HS-5 (cell line): ENCODE results near the gene NBPF3.
"Not testable (repeated sequence)": the region's sequence is repeated elsewhere in the genome, so short reads cannot be mapped to it uniquely, and the experiment has no call there.

Experiments
- DNase-seq: peaks from one replicate; pipeline ENCODE4 v3.0.0-alpha.2; 2012; ENCODE audit warnings: low read depth

NBPF3 gene

DNA sequence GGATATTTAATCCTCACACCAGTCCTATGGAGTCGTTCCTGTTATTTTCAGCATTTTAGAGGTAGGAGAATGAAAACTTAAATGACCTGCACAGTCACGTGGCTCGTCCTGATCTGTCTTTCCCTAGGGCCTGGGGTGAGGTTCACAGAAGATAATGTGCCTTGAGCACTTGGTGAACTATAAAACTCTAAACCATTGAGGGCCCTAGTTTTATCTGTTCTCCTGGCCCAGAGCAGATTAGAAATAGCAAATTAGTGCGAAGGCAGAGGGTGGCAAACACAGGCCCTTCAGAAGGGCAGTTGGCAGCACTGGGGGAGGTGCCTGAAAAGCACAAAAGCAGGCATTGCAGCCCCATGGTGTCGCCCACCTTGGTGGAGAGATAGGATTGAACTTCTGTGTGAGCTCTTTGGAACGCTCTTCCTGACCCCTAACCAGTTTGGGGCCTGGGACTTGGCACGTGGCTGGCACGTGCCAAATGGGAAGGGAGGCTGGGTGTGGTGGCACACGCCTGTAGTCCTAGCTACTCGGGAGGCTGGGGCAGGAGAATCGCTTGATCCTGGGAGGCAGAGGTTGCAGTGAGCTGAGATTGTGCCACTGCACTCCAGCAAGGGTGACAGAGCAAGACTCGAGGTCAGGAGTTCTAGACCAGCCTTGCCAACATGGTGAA lies 1.2 kb upstream of the NBPF3 start:
- DNase-seq: not testable (repeated sequence)

DNA sequence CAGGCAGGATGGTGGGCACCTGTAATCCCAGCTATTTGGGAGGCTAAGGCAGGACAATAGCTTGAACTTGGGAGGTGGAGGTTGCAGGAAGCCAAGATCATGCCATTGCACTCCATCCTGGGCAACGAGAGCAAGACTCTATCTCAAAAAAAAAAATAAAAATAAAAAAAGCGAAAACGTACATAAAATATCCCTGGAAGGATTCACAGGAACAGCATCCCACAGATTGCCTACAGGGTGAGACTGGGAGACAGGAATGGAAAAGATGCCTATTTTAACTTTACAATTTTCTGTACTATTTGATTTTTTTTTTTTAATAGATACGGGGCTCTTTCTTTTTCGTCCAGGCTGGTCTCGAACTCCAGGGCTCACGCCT lies 604 bp upstream of the NBPF3 start:
- no peak for DNase-seq

DNA sequence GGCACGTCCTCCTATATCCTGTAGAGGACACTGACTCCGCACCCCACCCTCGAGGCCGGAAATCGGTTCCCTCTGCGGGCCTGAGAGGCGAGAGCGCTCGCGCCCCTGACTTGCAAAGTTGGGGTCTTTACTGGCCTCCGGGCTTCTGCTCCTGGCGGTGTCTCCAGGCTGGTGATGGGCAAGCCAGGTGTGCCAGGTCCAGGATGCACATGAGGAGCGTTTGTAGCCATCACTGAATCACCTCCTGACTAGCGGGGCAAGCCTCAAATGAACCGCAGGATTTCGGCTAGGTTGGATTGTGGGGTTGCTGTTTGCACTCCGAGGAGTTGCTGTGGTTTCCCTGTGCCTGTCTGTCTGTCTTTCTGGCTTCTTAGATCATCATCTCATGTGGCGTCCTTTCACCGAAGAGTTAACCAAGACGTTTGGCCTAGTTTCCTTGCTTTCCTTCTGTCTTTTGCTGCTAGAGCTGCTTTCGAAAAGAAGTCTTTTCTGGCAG lies 741 bp downstream of the NBPF3 start:
- not testable (repeated sequence) for DNase-seq

DNA sequence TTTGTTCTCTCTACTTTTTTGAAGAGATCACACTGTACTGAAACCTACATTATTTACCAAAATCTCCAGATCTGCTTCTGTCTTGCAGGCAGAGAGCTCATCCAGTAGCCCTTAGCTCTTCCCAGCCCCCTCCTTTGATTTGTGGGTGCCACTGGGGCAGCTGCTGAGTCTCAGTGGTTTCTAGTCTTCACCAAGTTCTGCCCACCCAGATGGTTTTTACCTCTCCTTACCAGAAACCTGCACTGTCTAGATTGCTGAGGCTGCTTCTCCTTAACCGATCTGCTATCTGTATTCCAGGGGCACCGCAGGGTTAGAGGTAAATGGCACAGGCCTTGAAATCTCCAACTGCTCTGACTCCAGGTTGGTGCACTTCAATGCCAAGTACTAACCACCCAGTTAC lies 6.7 kb downstream of the NBPF3 start:
- DNase-seq: not testable (repeated sequence)

DNA sequence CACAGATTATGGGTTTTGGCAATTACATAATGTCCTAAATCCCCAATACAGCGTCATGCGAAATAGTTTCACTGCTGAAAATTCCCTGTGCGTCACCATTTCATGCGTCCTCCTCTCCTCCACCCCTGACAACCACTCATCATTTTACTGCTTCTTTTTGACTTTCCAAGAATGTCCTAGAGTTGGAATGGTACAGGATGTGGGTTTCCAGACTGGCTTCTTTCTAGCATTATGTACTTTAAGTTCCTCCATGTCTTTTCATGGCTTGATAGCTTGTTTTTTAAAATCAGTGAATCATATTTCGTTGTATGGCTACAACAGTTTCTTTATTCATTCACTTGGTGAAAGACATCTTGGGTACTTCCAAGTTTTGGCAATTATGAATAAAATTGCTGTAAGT lies 7.4 kb downstream of the NBPF3 start:
- DNase-seq: peak; percentile 75

DNA sequence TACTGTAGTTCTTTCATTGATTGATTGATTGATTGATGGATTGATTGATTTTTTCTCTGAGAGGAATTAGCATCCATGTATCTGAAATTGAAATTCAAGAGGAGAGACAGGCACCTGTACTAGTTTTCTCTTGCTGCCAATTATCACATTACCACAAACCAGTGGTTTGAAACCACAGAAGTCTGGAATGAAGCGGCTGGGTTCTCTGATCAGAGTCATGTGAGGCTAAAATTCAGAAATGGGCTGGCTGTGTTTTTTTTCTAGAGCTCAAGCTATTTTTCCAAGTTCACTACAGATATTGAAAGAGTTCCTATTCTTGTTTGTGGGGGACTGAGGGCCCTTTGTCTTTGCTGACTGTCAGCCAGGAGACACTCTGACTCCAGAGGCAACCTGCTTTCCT lies 10.0 kb downstream of the NBPF3 start:
- DNase-seq: no peak

DNA sequence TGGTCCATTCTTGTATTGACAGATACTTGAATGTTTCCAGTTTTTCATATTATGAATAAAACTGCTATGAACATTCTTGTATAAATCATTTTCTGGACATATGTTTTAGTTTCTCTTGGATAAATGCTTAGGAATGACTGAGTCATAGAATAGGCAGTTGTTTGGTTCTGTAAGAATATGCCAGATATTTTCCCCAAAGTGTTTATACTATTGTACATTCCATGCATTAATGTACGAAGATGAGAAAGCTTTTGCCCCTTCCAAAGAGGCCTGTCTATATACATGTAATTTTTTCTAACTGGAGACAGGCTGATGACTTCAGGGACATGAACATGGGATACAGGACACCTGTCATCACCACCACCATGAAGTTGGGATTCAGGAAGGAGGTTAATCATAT lies 11.3 kb downstream of the NBPF3 start:
- DNase-seq: peak; percentile 83

DNA sequence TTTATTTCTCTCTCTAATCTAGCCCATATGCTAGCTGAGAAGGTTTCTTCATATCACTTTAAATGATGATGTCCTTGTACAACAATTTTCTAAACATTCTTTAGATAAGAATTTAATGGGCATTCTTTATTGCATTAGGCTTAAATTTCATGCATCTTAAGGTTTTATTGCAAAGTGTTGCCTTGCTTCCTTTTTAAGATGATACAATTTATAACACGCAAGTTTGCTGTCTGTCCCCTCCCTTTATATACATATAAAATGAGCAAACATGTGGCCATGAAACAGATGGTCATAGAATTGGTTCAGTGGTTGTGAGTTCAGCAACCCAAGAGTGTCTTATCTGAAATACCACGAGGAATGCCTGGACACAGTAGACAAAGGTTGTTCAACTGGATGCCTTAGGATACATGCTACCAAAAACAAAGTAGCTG lies 12.1 kb downstream of the NBPF3 start:
- peak; percentile 51 for DNase-seq

DNA sequence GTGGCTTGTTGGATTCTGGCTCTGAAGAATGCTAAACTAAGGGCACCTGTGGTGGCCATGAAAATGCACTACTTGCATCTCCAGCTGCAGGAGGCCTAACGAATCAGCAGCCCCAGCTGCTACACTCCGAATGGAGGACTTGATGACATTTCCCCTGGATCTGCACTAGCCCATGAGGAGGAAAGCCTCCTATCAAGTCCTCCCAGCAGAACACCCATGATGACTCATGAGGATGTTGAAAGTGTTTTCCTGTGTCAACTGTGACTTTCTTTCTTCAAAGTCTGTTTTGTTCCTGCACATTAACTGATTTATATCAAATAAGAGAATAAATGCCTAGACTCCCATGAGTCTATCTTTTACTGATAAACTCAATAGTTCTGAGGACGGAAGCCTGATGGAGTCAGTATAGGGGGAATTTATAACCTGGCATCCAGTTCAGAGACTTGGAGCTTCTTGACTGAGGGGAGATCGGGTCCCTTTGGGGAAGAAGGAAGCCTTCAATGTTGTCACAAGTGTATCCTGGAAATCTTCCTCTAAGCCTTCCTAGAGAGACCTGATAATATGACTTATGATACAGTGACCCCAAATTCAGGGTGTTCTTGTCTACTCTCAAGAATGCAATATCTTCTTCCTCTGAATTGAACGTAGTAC lies 14.2 kb downstream of the NBPF3 start:
- peak; percentile 64 for DNase-seq

DNA sequence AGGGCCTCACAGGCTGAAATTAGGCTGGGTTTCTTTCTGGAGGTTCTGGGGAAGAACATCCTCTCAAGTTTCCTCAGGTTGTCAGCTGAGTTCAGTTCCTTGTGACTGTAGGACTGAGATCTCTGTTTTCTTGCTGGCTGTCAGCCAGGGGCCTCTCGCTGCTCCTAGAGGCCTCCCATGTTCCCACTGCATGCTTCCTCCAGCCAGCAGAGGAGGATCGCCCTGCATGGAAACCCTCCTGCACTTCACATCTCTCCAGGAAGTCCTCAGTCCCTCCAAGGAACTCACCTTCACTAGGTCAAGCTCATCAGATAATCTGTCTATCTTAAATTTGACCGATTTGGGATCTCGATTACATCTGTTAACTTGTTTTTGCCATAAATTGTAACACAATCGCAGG lies 15.0 kb downstream of the NBPF3 start:
- not testable (repeated sequence) for DNase-seq

DNA sequence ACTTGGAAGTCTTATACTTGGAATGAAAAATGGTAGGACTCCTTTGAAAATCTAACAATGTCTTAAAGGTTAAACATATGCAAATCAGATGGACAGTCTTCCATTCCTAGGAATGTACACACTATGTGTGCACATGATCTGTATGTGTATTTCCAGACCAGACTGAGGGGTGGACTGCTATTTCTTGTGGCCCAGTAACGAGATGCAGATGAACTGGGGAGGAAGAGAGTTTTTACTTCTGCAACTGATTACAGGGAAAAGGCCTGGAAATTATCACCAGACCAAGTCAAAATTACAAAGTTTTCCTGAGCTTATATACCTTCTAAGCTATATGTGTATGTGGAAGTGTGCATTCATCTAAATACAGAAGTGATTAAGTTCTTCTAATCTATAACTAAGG lies 17.7 kb downstream of the NBPF3 start:
- no peak for DNase-seq

DNA sequence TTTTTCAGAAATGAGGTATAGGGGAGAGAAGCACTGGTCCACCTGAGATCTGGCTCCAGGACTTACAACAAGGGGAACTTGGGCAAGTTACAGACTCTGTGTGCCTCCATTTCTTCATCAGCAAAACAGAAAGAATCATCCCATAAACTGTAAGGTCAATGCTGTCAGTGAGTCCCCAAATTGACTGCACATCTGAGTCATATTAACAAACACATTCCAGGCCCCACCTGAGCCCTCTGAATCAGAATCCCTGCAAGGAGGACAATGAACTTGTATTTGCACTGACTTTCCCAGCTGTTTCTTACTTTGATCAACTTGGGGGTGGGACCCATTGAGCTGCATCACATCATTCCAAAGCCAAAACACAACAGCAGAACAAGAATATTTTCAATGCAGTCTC lies 25.2 kb downstream of the NBPF3 start:
- not testable (repeated sequence) for DNase-seq

DNA sequence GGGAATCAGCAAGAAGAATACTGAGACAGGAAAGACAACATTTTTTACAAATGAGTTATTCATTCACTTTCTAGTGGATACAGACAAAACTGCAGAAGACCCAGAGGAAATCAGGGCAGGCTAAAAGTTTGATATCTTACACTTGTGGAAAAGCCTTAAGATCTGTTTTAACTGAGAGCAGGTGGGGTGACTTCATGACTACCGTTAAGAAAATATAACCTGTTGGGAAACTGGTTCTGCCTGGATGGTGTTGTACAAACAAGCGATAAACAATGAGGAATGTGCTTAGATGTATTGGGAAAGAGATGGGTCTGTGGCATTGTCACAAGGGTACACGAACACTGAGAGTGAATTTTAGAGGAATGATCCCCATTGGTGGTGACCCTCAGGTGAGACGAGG lies 28.0 kb downstream of the NBPF3 start:
- DNase-seq: not testable (repeated sequence)

DNA sequence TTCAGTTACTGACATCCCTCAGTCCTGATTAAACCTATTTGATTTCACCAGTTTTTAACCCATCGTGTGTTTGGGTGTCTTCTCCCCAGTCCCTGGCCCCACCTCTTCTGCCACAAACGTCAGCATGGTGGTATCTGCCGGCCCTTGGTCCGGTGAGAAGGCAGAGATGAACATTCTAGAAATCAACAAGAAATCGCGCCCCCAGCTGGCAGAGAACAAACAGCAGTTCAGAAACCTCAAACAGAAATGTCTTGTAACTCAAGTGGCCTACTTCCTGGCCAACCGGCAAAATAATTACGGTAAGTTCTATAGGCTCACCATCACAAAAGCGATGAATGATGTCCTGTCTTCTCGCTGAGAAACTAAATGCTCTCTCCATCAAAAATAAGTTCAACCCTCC lies 28.7 kb downstream of the NBPF3 start:
- no peak for DNase-seq

DNA sequence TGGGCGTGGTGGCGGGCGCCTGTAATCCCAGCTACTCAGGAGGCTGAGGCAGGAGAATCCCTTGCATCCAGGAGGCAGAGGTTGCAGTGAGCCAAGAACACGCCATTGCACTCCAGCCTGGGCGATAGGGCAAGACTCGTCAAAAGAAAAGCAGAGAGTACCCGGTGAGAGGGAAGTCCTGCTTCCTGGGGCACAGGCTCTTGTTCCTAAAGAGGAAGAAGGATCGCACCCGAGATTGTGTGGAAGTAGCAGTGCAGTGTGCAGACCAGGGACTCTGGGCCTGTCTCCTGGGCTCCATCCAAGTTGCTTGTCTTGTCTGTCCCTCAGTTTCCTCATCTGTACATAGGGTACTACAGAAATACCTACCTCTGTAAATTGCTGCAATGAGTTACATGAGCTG lies 29.6 kb downstream of the NBPF3 start:
- no peak for DNase-seq

DNA sequence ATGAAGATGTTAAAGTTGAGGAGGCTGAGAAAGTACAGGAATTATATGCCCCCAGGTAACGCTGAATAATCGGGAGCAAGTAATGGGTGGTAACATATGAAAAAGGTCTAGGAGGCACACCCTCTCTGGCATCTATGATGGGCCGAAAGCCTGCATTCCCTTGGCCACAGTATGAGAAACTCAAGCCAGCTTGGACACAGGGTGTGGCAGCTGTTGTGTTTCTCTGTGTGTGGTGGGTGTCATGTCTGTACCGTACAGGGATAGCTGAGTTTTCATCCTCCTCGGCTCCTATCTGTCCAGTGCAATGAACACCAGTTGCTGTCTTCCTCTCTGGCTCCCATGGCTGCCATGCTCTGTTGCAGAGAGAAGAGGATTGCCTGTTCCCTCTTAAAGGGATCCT lies 32.9 kb downstream of the NBPF3 start:
- no peak for DNase-seq

DNA sequence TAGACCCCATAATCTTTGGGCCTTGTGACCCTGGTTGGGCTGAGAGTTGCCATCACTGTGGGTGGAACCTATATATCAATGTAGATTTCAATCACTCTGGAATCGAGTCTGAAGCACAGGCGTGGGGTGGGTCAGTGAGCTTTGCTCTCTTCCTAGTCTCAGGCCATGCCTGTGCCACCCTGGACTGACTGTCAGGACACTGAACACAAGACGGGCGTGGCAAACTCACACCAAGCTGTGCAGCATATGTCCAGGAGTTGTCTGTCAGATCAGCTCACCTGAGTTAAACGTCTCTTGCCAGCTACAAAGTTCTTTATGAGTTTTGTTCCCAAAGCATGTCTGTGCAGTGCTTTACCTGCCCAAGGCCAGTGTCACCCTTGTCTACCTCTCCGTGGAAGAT lies 38.4 kb downstream of the NBPF3 start:
- no peak for DNase-seq

DNA sequence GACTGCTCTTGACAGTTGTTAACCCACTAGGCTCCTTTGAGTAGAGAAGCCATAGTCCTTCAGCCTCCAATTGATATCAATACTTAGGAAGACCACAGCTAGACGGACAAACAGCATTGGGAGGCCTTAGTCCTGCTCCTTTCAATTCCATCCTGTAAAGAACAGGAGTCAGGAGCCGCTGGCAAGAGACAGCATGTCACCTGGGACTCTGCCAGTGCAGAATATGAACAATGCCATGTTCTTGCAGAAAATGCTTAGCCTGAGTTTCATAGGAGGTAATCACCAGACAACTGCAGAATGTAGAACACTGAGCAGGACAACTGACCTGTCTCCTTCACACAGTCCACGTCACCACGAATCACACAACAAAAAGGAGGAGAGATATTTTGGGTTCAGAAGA lies 43.9 kb downstream of the NBPF3 start:
- DNase-seq: not testable (repeated sequence)

DNA sequence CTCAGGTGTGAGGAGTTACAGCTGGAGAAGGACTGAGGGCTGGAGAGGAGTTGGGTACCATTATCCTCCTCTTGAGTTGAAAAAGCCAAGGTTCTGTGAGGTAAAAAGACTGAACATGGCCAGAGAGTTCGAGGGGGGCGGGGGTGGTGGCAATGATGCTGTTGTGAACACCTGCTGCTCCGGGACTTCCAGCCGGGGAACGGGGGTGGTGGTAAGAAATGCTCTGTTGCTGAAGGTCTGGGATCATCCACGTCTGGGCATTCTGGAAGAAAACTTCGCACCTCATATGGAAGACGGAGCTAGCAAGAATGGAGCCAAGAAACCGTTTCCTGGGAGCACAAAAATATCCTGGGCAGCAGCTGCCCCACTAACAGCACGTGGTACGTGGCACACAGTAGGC lies 49.2 kb downstream of the NBPF3 start:
- no peak for DNase-seq

DNA sequence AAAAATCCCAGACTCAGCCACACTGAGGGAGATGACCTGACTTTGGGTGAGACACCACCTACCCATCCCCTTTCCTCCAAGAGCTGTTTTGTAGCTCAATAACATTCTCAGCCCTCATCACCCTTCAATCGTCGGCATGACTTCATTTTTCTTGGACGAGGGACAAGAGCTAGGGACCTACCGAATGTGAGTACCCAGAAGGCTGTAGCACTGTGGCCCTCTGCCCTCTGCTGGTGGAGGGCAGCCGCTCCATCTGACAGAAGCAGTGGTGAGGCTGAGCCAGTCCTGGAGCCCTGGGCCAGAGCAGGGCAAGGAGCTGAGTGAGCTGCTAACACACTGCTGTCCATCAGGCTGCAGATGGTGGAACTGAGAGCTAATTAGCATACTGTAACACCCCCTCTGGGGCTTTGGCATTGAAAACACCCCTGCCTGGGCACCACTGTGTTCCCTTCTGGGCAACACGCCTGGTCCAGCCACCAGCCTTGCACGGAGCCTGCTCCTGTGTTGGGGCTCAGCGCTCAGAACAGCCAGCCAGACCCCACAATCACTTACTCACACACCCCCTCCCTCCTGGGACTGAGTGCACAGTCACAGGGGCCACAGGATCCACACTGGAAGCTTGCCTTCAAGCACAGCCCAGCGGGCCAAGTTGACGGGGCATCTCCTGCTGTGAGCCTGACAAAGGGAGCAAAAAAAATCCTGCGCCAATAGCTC lies 51.0 kb downstream of the NBPF3 start:
- DNase-seq: peak; percentile 51

DNA sequence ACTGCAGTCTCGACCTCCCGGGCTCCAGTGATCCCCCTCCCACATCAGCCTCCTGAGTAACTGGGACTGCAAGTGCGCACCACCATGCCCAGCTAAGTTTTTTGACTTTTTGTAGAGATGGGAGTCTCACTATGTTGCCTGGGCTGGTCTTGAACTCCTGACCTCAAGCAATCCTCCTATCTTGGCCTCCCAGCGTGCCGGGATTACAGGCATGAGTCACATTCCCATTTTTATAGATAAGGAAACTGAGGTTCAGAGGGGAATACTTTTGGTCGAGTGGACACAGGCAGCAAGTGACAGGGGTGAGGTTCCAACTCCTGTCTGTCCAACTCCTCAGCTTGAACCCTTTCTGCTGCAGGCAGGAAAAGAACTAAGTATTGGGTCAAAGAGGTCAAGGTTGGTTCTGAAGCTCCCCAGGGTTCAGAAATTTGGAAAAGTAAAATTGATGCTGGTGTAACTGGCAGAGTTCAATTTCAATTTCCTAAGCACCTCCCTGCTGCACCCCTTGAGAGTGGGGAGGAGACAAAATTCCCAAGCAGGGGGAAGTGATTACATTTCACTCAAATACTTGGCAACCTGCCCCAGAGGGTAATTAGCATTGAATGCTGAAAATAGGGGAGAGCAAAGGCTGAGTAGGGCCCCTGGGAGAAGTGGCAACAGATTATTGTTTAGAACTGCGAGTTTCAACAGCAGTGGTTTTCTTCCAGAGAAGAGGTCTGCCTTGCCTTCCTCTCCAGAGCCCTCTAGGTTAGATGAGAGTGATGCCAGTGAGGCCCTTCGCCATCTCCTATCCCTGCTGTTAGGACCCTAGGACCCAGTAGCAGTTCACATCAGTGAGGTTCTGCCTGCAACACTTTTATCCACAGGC lies 51.8 kb downstream of the NBPF3 start:
- no peak for DNase-seq

DNA sequence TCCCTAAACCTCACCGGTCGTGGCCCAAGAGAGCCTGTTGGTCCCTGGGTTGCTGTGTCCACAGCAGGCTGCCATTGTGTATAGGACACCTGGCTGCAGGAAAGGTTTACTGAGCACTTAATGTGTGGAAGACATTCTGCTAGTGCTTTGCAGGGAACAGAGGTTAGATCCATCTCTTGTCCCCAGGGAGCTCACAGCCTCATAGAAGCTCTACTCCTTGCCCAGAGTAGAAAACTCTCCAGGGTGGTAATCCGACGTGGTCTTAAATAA lies 52.4 kb downstream of the NBPF3 start:
- no peak for DNase-seq

DNA sequence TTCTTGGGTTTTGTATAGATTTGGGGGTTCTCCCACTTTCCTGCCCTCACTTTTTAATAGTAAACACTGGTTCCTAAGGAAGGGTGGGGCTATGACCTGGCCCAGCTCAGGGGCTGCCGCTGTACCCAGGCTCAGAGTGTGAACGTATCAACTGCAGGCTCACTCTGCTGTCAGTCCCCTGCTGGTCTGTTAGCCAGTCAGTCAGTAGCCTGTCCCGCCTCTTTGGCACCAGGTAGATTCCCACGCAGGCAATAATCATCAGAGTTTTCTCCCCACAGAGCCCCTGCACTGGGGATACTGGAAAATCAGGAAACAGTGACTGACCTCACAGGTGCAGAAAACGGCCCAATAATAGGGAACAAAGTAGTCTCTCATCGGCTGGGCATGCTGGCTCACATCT lies 54.3 kb downstream of the NBPF3 start:
- no peak for DNase-seq
